Glomerular visceral epithelial cell (primary cell): ENCODE measurements around the gene PZP.

Experiments used
- DNase-seq: peaks from one replicate; pipeline ENCODE4 v3.0.0-alpha.2; 2016; ENCODE audit errors: extremely low spot score

PZP gene

GRCh38 chr12:9104087-9104486, 104.1 kb downstream of the PZP start:
- no peak for DNase-seq

DNA sequence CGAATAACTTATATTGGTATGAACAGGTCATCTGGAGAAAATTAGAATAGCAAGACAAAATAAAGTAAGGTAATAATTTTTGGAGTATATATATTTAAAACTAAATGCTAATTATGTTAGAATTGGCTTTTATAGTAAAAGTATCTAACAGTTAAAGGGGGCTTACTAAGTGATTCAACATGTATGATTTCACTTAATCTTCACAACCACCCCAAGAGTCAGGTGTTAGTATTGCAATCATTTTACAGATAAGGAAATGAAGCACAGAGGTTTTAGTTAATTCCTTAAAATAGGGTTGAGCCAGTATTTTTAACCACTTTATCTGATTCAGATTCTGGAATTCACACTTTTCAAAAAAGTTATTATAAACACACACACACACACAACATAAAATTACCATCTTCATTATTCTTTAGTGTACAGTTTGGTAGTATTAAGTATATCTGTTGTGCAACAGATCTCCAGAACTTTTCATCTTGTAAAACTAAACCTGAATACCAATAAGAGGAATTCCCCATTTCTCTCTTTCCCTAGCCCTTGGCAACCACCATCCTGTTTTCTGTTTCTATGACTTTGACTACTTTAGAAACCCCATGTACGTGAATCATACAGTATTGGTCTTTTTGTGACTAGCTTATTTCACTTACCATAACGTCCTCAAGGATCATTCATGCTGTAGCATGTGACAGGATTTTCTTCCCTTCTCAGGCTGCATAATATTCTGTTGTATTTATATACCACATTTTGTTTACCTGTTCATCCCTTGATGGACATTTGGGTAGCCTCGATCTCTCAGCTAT, 104.9 kb downstream of the PZP start:
- DNase-seq = no peak

GRCh38 chr12:9101018-9101687, 107.0 kb downstream of the PZP start:
- DNase-seq = no peak

GRCh38 chr12:9099552-9100190, 108.5 kb downstream of the PZP start:
- DNase-seq = no peak
